OCI-LY7 (cell line): Measurements from ENCODE around the gene PABPN1L. TPM values are rescaled to one million over a fixed set of nuclear protein-coding genes. Genes with fewer than 3 reads are reported as not detected.

Experiments used
- BruUV-seq: library from RNA; stranded (reverse); fragments of 400-500 nt; replicated peaks from 2 replicates; lab custom pipeline; 2021; lab: Mats Ljungman, UMichigan
- CTCF ChIA-PET: fragments of 300-600 bp; sonication (Branson Sonifier 250); formaldehyde crosslinking; loops from one replicate; lab custom pipeline; 2022; ENCODE audit warnings: antibody characterized with exemption; ENCODE audit not compliant: unreplicated experiment; lab: Charles Lee
- POLR2A ChIA-PET: fragments of 300-600 bp; sonication (Branson Sonifier 250); formaldehyde crosslinking; loops from one replicate; lab custom pipeline; 2022; ENCODE audit warnings: antibody characterized with exemption; lab: Charles Lee
- DNase-seq: peaks from one replicate; pipeline ENCODE4 v3.0.0-alpha.2; 2015; ENCODE audit warnings: low spot score
- H2AFZ ChIP-seq: fragments of 200-600 bp; sonication (generic), shearing (Covaris generic); 2 replicates; pipeline ENCODE4 v1.6.1; 2014; ENCODE audit warnings: mild to moderate bottlenecking, antibody characterized with exemption, low read length, moderate library complexity
- H3K27ac ChIP-seq: fragments of 200-600 bp; sonication (generic); 2 replicates; pipeline ENCODE4 v1.5.1; 2014; ENCODE audit warnings: mixed run types, low read depth, mild to moderate bottlenecking, moderate library complexity, low read length, inconsistent platforms; ENCODE audit not compliant: poor library complexity, severe bottlenecking
- H3K36me3 ChIP-seq: fragments of 200-600 bp; sonication (generic); 2 replicates; pipeline ENCODE4 v1.6.1; 2014; ENCODE audit warnings: mild to moderate bottlenecking, antibody characterized with exemption, low read length, moderate library complexity, mixed read lengths; ENCODE audit not compliant: insufficient read depth
- H3K4me1 ChIP-seq: fragments of 200-600 bp; sonication (generic); 2 replicates; pipeline ENCODE4 v1.5.1; 2014; ENCODE audit warnings: mild to moderate bottlenecking, low read length; ENCODE audit not compliant: insufficient read depth, poor library complexity, severe bottlenecking
- H3K4me2 ChIP-seq: fragments of 200-600 bp; sonication (generic); 2 replicates; pipeline ENCODE4 v1.6.1; 2014; ENCODE audit warnings: mild to moderate bottlenecking, low read length
- H3K4me3 ChIP-seq: fragments of 200-600 bp; sonication (generic); 2 replicates; pipeline ENCODE4 v1.5.1; 2014; ENCODE audit warnings: mild to moderate bottlenecking, low read depth, low read length; ENCODE audit not compliant: poor library complexity, severe bottlenecking
- H3K79me2 ChIP-seq: fragments of 200-600 bp; sonication (generic); 2 replicates; pipeline ENCODE4 v1.6.1; 2016; ENCODE audit warnings: low read depth, mild to moderate bottlenecking, low read length, moderate library complexity, mixed read lengths; ENCODE audit not compliant: insufficient read depth
- H3K9me2 ChIP-seq: fragments of 200-600 bp; sonication (generic); 2 replicates; pipeline ENCODE4 v1.6.1; 2016; ENCODE audit warnings: mild to moderate bottlenecking, low read length, mixed read lengths; ENCODE audit not compliant: insufficient read depth
- H3K9me3 ChIP-seq: fragments of 200-600 bp; sonication (generic); 2 replicates; pipeline ENCODE4 v1.6.1; 2014; ENCODE audit warnings: mild to moderate bottlenecking, mixed run types, low read length, mixed read lengths
- H4K20me1 ChIP-seq: fragments of 200-600 bp; sonication (generic); 2 replicates; pipeline ENCODE4 v1.6.1; 2014; ENCODE audit warnings: mild to moderate bottlenecking, antibody characterized with exemption, low read length, moderate library complexity, mixed read lengths; ENCODE audit not compliant: insufficient read depth
- CTCF ChIP-seq: fragments of 200-600 bp; sonication (generic); conservative IDR thresholded peaks from 2 replicates; pipeline ENCODE4 v1.5.1; 2014; ENCODE audit warnings: mild to moderate bottlenecking, antibody characterized with exemption, low read length, moderate library complexity, mixed read lengths
- EZH2phosphoT487 ChIP-seq: fragments of 200-600 bp; sonication (generic); IDR thresholded peaks from 2 replicates; pipeline ENCODE4 v1.6.1; 2018; ENCODE audit warnings: low read depth, borderline replicate concordance, mild to moderate bottlenecking, mixed run types, antibody characterized with exemption, low read length, moderate library complexity, mixed read lengths
- intact Hi-C: fragments of 100-400 bp; cut with micrococcal nuclease; formaldehyde crosslinking; loops from one replicate; pipeline ENCODE4 v1.10.0; 2022; ENCODE audit not compliant: unreplicated experiment
- total RNA-seq, 2 experiments: library from RNA; depleted of rRNA in 1 of 2; stranded (reverse); fragments of >200 nt in 1 of 2; shearing (Covaris generic) in 1 of 2; gene quantifications; 2 replicates each; pipeline ENCODE4 v1.2.3, GENCODE V29; 2014 to 2022

The PABPN1L gene
- total RNA-seq, 2 experiments from 2014 or later: 0.38 TPM; not detected in 1

- H3K4me1 ChIP-seq: no peaks in the 10 kb centered on the region
- intact Hi-C loops: no loop called here
- BruUV-seq: no TSS peak
- CTCF ChIA-PET: no interaction called here
- H3K27ac ChIP-seq: no peak overlapping the region
- TF ChIP-seq EZH2phosphoT487: no peak
- TF ChIP-seq CTCF: no peak
- H3K9me3 ChIP-seq: no peaks in the 10 kb centered on the region
- no peak for DNase-seq
- H3K36me3 ChIP-seq: no peaks in the 10 kb centered on the region
- H3K4me3 ChIP-seq: no peak overlapping the region
- POLR2A ChIA-PET: no interaction called here
- no peaks in the 10 kb centered on the region for H4K20me1 ChIP-seq
- H2AFZ ChIP-seq: no peak overlapping the region
- no peak overlapping the region for H3K4me2 ChIP-seq
- no peaks in the 10 kb centered on the region for H3K79me2 ChIP-seq
- H3K9me2 ChIP-seq: no peaks in the 10 kb centered on the region
Observed at GRCh38 chr16:88820385-88821025, 46.0 kb downstream of the PABPN1L start.

GRCh38 chr16:88819126-88819525 lies 47.3 kb downstream of the PABPN1L start:
- CTCF ChIA-PET: no interaction called here
- POLR2A ChIA-PET: no interaction called here

More at GRCh38 chr16:88819126-88819525, 47.3 kb downstream of the PABPN1L start:
- Histone ChIP-seq H3K27ac (no peak overlapping the region), H4K20me1 (no peaks in the 10 kb centered on the region), H3K9me3 (no peaks in the 10 kb centered on the region), H3K4me2 (no peak overlapping the region), H3K36me3 (no peaks in the 10 kb centered on the region), H3K4me1 (no peaks in the 10 kb centered on the region), H3K4me3 (no peak overlapping the region), H2AFZ (no peak overlapping the region), H3K79me2 (no peaks in the 10 kb centered on the region), H3K9me2 (no peaks in the 10 kb centered on the region)
- TF ChIP-seq CTCF: no peak
- no peak for TF ChIP-seq EZH2phosphoT487
- no peak for DNase-seq
- intact Hi-C loops: loop anchor here (10.0 kb wide), 1 partner anchor 276 kb away; the partner anchor contains the start of gene ACSF3
- no TSS peak for BruUV-seq
